ENCODE results near the gene MEPCE. TPM values are rescaled to one million over a fixed set of nuclear protein-coding genes. Genes with fewer than 3 reads are reported as not detected.

The MEPCE gene
- total RNA-seq, 4 donors from 2014 or later, result 21.2 to 44.9 (median 40.6) TPM

GRCh38 chr7:100386940-100387339, 42.7 kb upstream of the MEPCE start:
- no peak overlapping the region for H3K4me3 ChIP-seq
- no peak for DNase-seq (ENCODE audit: extremely low spot score)
- no peaks in the 10 kb centered on the region for H3K4me1 ChIP-seq
- intact Hi-C loops (cut with DNase I), result no loop called here
- WGBS, result 44% methylated on average over 5 of the region's 5 CpGs
- no peaks in the 10 kb centered on the region for H3K27me3 ChIP-seq
- TF ChIP-seq CTCF (IDR thresholded peaks at IDR 0.05), result no peak
- no peak for TF ChIP-seq EP300 (IDR thresholded peaks at IDR 0.05)
- no peak for TF ChIP-seq POLR2AphosphoS5 (IDR thresholded peaks at IDR 0.05)
- no peaks in the 10 kb centered on the region for H3K9me3 ChIP-seq
- no peak overlapping the region for H3K27ac ChIP-seq (replicated peaks in 1 of 4)
- H3K36me3 ChIP-seq, result no peaks in the 10 kb centered on the region

DNA sequence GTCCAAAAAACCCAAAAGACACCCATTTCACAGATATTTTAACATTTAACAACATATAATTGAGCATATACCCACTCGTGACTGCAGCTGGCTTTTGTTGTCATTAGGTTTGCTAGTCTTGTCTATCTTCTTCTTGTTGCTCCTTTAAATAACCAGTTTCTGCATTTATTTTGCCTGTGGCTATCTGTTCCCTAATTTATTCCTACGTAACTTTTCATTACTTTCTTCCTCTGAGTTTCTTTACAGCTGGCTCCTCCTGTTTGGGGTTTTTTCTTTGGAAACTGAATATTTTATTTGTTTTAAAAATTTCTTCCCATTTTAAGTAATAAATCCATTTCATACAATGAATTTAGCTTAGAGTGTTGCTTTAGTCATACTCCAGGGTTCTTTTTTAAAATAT, 41.9 kb upstream of the MEPCE start:
- no peak overlapping the region for H3K4me3 ChIP-seq
- H3K27me3 ChIP-seq, result no peaks in the 10 kb centered on the region
- H3K9me3 ChIP-seq, result no peaks in the 10 kb centered on the region
- DNase-seq (ENCODE audit: extremely low spot score), result no peak
- TF ChIP-seq CTCF (IDR thresholded peaks at IDR 0.05) (no peak), EP300 (IDR thresholded peaks at IDR 0.05) (no peak), POLR2A (IDR thresholded peaks at IDR 0.05; ENCODE audit: low read depth) (no peak), POLR2AphosphoS5 (IDR thresholded peaks at IDR 0.05) (no peak)
- H3K36me3 ChIP-seq, result no peaks in the 10 kb centered on the region
- intact Hi-C loops (cut with DNase I), result no loop called here
- 77% methylated on average over 2 of the region's 2 CpGs for WGBS
- H3K27ac ChIP-seq (replicated peaks in 1 of 4), result no peak overlapping the region
- H3K4me1 ChIP-seq, result no peaks in the 10 kb centered on the region

- H3K27ac ChIP-seq (replicated peaks in 1 of 4), result no peak overlapping the region
- intact Hi-C loops (cut with DNase I), result no loop called here
- H3K4me1 ChIP-seq, result no peaks in the 10 kb centered on the region
- no peak for TF ChIP-seq EP300 (IDR thresholded peaks at IDR 0.05)
- TF ChIP-seq CTCF (IDR thresholded peaks at IDR 0.05), result no peak
- TF ChIP-seq POLR2AphosphoS5 (IDR thresholded peaks at IDR 0.05), result no peak
- TF ChIP-seq POLR2A (IDR thresholded peaks at IDR 0.05; ENCODE audit: low read depth), result no peak
- H3K9me3 ChIP-seq, result no peaks in the 10 kb centered on the region
- no peak for DNase-seq (ENCODE audit: extremely low spot score)
- WGBS, result 64% methylated on average over 9 of the region's 9 CpGs
- H3K27me3 ChIP-seq, result no peaks in the 10 kb centered on the region
- no peak overlapping the region for H3K4me3 ChIP-seq
- no peaks in the 10 kb centered on the region for H3K36me3 ChIP-seq
Measured at GRCh38 chr7:100389437-100390088, 40.1 kb upstream of the MEPCE start.

DNA sequence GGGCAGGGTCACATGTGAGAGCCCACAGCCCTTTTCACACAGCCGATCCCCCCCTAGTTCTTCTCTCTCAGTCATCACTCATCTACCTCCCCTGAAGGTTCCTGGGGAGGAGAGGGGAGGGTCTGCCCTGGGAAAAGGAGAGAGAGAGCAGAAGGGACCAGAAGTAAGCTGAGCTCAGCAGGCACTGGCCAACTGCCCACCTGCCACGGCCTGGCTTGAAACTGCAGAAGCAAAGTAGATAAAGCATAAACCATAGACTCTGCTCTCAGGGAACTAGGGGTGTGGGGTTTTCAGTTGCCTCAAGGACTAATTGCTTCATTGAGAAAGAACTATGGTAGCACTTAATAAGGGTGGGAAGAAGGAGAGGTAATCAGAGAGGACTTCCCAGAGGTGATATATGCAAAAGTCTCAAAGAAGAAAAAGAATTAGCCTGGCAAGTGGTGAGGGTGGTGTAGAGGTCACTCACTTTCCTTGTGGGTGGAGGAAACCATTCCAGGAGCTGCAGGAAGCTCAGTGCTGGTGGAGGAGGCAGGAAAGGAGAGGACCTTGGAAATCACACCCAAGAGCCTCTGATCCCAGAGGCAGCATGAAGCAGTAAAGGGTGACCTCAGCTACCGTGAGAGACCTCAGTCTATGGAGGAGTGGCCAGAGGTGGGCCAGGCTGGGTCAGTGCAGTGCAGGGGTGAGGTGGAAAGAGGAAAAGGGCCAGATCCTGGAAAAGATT, 39.2 kb upstream of the MEPCE start:
- Histone ChIP-seq H3K4me3 (no peak overlapping the region), H3K9me3 (no peaks in the 10 kb centered on the region), H3K36me3 (no peaks in the 10 kb centered on the region), H3K4me1 (no peaks in the 10 kb centered on the region), H3K27ac (replicated peaks in 1 of 4) (no peak overlapping the region), H3K27me3 (no peaks in the 10 kb centered on the region)
- TF ChIP-seq POLR2A (IDR thresholded peaks at IDR 0.05; ENCODE audit: low read depth), result no peak
- no peak for TF ChIP-seq POLR2AphosphoS5 (IDR thresholded peaks at IDR 0.05)
- no peak for TF ChIP-seq CTCF (IDR thresholded peaks at IDR 0.05)
- no peak for TF ChIP-seq EP300 (IDR thresholded peaks at IDR 0.05)
- 68% methylated on average over 3 of the region's 3 CpGs for WGBS
- intact Hi-C loops (cut with DNase I), result no loop called here
- DNase-seq (ENCODE audit: extremely low spot score), result no peak
